Measurements from ENCODE around the gene KLHL26. TPM values are rescaled to one million over a fixed set of nuclear protein-coding genes. Genes with fewer than 3 reads are reported as not detected.

KLHL26 gene
- total and polyA plus RNA-seq, 9 of the 15 experiments (the other 6 are each of a cell fraction or from before 2014, with no cell fraction given) = 0.13 to 13.3 (median 1.4) TPM

- TF ChIP-seq CBX2 (IDR thresholded peaks at IDR 0.05; ENCODE audit: insufficient read depth, low read length, poor library complexity, severe bottlenecking) (no peak), KDM4B (IDR thresholded peaks at IDR 0.05; ENCODE audit: borderline replicate concordance in 2 of 2, low read depth in 1 of 2) (no peak)
These were observed 33.1 kb downstream of the KLHL26 start (continued) for GRCh38 chr19:18669883-18670282.

GRCh38 chr19:18670312-18670711 lies 33.5 kb downstream of the KLHL26 start:
- Histone ChIP-seq H2AFZ (ENCODE audit: low read depth, low read length) (no peak overlapping the region), H3K9me3 (replicated peaks; ENCODE audit: control insufficient read depth, insufficient read depth, low read depth, low read length) (peaks cover 4% of the 10 kb centered on the region), H3K79me2 (ENCODE audit: control insufficient read depth, insufficient read depth, low read length) (no peaks in the 10 kb centered on the region), H3K9me1 (ENCODE audit: control insufficient read depth, insufficient read depth, low read length) (no peaks in the 10 kb centered on the region), H3K4me2 (ENCODE audit: insufficient read depth, low read length) (no peak overlapping the region), H3K27me3 (ENCODE audit: control insufficient read depth in 2 of 2, insufficient read depth in 2 of 2, low read length in 2 of 2) (no peaks in the 10 kb centered on the region), H4K20me1 (replicated peaks; ENCODE audit: control insufficient read depth, insufficient read depth, low read length) (no peaks in the 10 kb centered on the region), H3K27ac (ENCODE audit: extremely low read depth, low read depth, low read length) (no peak overlapping the region), H3K4me1 (replicated peaks in 1 of 2; ENCODE audit: control insufficient read depth in 2 of 2, insufficient read depth in 2 of 2, low read length in 2 of 2) (peaks cover 0 to 20% of the 10 kb centered on the region in 2 experiments; a peak in 2 of 5 replicates), H3K36me3 (ENCODE audit: control insufficient read depth, insufficient read depth, low read length) (peaks cover 20% of the 10 kb centered on the region; the same call in 1 of the 3 replicates), H3K4me3 (no peak overlapping the region), H3K9ac (ENCODE audit: insufficient read depth in 1 of 2, low read depth in 2 of 2, low read length in 2 of 2) (no peak overlapping the region)
- in situ Hi-C loops (cut with MboI) = no loop called here
- no peak for FAIRE-seq
- POLR2A ChIA-PET = interaction anchor here (0.8 kb wide), 1 partner anchor 24 kb away, joined by 8 read pairs; no protein-coding TSS in a partner anchor
- BruUV-seq (replicated peaks) = no TSS peak
- CTCF ChIA-PET (ENCODE audit: low intra/inter-chr PET ratio) = no interaction called here
- intact Hi-C loops (cut with micrococcal nuclease) = no loop called here
- WGBS (ENCODE audit: insufficient coverage, low coverage, missing lambda C conversion rate) = 71% methylated on average over 13 of the region's 13 CpGs
- no peak for ATAC-seq
- DNase-seq (ENCODE audit: extremely low read depth in 1 of 4, low spot score in 3 of 4) = no peak
- no peak for TF ChIP-seq CBFA2T3 (IDR thresholded peaks at IDR 0.05)
- no peak for TF ChIP-seq ZC3H4 (CRISPR knock-in tag; IDR thresholded peaks at IDR 0.05; ENCODE audit: borderline replicate concordance)
- no peak for TF ChIP-seq TRIM28 (IDR thresholded peaks at IDR 0.05)
- TF ChIP-seq NCOR1 (IDR thresholded peaks at IDR 0.05) = no peak
- no peak for TF ChIP-seq ZNF224 (CRISPR knock-in tag; IDR thresholded peaks at IDR 0.05)
- TF ChIP-seq, protein P1, sequence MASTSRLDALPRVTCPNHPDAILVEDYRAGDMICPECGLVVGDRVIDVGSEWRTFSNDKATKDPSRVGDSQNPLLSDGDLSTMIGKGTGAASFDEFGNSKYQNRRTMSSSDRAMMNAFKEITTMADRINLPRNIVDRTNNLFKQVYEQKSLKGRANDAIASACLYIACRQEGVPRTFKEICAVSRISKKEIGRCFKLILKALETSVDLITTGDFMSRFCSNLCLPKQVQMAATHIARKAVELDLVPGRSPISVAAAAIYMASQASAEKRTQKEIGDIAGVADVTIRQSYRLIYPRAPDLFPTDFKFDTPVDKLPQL (IDR thresholded peaks at IDR 0.05; ENCODE audit: extremely low read depth, insufficient read length) = no peak
- no peak for TF ChIP-seq HDAC3 (IDR thresholded peaks at IDR 0.05; ENCODE audit: borderline replicate concordance, partially characterized antibody)
- TF ChIP-seq ZNF830 (CRISPR knock-in tag; IDR thresholded peaks at IDR 0.05) = no peak
- no peak for TF ChIP-seq RBM34 (IDR thresholded peaks at IDR 0.05; ENCODE audit: borderline replicate concordance, insufficient read depth, low read length)
- no peak for TF ChIP-seq TCF7L2 (IDR thresholded peaks at IDR 0.05; ENCODE audit: low read depth, low read length)
- TF ChIP-seq ZNF778 (CRISPR knock-in tag; IDR thresholded peaks at IDR 0.05) = no peak
- no peak for TF ChIP-seq TSC22D4 (tag; IDR thresholded peaks at IDR 0.05)
- TF ChIP-seq ZNF57 (CRISPR knock-in tag; IDR thresholded peaks at IDR 0.05) = no peak
- no peak for TF ChIP-seq MCM5 (IDR thresholded peaks at IDR 0.05; ENCODE audit: low read depth)
- no peak for TF ChIP-seq ZSCAN29 (IDR thresholded peaks at IDR 0.05)
- no peak for TF ChIP-seq CBX3 (IDR thresholded peaks at IDR 0.05; ENCODE audit: borderline replicate concordance in 1 of 2, low read length in 2 of 2)
- no peak for TF ChIP-seq CTCFL (IDR thresholded peaks at IDR 0.05; ENCODE audit: borderline replicate concordance, insufficient read depth, low read depth, low read length, poor library complexity, severe bottlenecking)
- TF ChIP-seq ZNF263 (CRISPR knock-in tag; IDR thresholded peaks at IDR 0.05; ENCODE audit: borderline replicate concordance) = no peak
